Jurkat, Clone E6-1 (cell line): ENCODE measurements around the gene WDFY2.

Source experiments
- DNase-seq: peaks from one replicate; pipeline ENCODE4 v3.0.0-alpha.2; 2011; ENCODE audit warnings: low read depth, low spot score
- H3K4me3 ChIP-seq: 2 replicates; pipeline ENCODE4 v1.5.1; 2011; ENCODE audit warnings: mild to moderate bottlenecking, low read length, control low read depth, moderate library complexity

The WDFY2 gene

DNA sequence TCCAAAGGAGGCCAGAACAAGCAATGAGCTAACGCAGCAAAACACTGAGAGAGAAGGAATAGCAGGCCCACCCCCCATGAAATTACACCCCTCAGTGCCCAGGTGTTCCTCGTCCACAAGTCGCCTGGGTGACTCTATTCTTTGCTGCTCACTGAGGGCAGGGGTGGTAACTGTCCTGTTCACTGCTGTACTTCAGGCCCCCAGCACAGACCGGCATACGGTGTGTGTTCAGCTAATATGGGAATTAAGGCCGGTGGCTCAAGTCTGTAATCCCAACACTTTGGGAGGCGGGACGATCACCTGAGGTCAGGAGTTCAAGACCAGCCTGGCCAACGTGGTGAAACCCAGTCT is 187.8 kb downstream of the WDFY2 start:
- no peak overlapping the region for H3K4me3 ChIP-seq
- DNase-seq: no peak

GRCh38 chr13:51772781-51773180 is 188.5 kb downstream of the WDFY2 start:
- no peak overlapping the region for H3K4me3 ChIP-seq
- no peak for DNase-seq

GRCh38 chr13:51773515-51773914 is 189.3 kb downstream of the WDFY2 start:
- H3K4me3 ChIP-seq: no peak overlapping the region
- no peak for DNase-seq

GRCh38 chr13:51776179-51776578 is 191.9 kb downstream of the WDFY2 start:
- H3K4me3 ChIP-seq: no peak overlapping the region
- DNase-seq: no peak

GRCh38 chr13:51777921-51778320 is 193.7 kb downstream of the WDFY2 start:
- H3K4me3 ChIP-seq: no peak overlapping the region
- DNase-seq: no peak

DNA sequence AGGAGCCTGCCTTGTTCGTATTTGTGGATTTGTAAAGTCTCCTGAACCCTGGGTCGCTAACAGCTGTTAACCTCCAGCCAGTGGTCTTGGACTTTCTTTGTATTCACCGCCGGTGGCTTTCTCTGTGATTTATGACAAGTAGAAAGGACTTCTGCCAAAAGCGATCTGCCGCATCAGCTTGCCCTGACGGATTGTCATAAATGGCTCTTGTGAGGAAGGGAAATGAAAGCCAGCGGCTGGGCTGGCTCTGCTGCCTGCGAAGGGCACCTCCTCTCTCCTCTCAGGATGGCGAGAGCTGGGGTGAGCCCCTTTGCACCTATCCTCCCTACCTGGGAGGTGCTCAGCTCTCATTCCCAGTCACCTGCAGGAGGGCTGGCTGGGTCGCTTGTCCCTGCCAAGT is 194.1 kb downstream of the WDFY2 start:
- H3K4me3 ChIP-seq: no peak overlapping the region
- DNase-seq: no peak

- DNase-seq: no peak
- no peak overlapping the region for H3K4me3 ChIP-seq
Measured at GRCh38 chr13:51780099-51780498, 195.8 kb downstream of the WDFY2 start.

GRCh38 chr13:51781246-51782022 is 197.2 kb downstream of the WDFY2 start:
- DNase-seq: peak; percentile 20
- no peak overlapping the region for H3K4me3 ChIP-seq

DNA sequence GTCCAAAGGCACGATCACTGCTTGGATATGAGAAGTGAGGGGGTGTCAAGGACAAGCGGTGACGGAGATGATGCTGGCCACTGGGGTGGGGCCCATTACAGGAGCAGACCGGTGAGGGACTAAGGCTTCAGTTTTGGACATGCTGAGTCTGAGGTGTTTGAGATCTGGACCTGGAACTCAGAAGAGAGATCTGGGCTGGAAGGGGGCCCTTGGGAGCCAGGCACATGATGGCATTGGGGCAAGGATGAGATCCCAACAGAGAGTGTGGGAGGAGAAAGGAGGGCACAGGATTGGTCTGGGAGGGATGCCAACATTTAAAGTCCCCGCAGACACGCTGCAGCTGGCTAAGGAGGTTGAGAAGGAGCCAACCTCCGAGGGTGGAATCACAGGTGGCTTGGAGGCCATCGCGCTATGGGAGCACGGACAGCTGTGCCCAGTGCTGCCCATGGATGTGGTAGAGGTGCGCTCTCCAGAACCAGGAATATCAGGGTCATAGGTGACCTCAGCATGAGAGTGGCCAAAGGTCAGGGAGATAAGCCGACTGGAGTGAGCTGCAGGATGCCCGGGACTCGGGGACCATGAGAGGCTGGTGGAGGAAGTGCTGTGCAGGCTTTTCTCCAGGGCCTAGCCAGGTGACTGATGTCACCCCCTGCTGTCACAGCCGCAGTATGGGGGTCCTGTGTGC is 197.9 kb downstream of the WDFY2 start:
- DNase-seq: no peak
- no peak overlapping the region for H3K4me3 ChIP-seq

DNA sequence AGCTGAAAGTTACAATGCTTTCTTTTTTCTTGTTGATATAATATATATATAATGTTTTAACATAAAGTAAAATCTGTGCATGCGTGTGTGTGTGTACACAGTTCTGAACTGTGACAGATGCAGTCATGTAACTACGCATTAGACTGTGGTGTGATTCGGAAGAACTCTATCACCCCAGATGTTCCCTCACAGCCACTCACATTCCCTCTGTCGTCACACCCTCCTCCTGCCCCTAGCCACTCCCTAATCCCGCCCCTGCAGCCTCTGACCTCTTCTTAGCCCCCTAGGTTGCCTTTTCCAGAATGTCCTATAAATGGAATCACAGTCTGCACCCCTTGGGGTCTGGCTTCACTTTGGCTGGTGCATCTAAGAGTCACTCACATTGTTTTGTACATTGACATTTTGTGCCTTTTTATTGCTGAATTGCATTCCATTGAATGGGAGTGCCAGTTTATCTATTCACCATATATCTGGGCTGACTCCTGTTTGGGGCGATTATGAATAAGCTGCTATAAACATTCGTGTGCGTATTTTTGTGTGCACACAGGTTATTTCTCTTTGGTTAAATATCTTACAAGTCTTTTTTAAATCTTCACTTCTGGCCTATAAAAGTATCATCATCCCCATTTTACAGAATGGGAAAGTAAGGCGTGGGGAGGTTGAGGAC is 199.3 kb downstream of the WDFY2 start:
- DNase-seq: no peak
- no peak overlapping the region for H3K4me3 ChIP-seq

- no peak overlapping the region for H3K4me3 ChIP-seq
- DNase-seq: no peak
Measured at GRCh38 chr13:51784097-51784496, 199.8 kb downstream of the WDFY2 start.

DNA sequence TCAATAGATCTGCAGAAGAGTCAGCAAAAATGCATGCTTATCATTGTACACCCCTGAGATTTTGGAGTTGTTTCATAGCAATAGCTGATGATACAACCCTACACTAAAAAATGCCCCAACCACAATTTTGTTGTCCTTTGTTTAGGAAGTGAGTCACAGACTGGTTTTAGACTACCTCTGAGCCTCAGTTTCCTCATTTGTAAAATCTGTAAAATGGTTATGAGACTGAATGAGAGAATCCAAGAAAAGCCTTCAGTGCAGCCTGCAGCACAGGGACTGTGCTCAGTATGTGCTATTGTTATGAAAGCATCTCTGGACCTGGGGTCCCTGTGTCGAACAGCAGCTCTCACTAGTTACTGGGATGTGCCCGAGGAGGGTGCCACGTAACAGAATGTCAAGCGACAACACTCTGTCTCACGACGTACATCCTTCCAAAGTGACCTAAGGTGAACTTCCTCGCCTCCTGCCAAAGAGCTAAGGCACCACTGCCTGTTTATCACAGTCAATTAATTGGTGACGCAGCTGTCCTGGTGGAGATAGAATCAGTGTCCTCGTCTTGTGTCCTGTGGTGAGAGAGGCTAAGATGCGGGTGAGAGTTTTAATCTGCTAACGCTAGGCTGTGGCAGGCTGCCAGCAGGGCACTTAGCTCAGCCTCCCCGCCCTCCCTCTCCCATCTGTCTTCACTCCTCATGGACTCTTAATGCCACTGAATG is 201.6 kb downstream of the WDFY2 start:
- DNase-seq: peak; percentile 39
- H3K4me3 ChIP-seq: no peak overlapping the region

GRCh38 chr13:51786425-51787265 is 202.4 kb downstream of the WDFY2 start:
- no peak overlapping the region for H3K4me3 ChIP-seq
- no peak for DNase-seq

DNA sequence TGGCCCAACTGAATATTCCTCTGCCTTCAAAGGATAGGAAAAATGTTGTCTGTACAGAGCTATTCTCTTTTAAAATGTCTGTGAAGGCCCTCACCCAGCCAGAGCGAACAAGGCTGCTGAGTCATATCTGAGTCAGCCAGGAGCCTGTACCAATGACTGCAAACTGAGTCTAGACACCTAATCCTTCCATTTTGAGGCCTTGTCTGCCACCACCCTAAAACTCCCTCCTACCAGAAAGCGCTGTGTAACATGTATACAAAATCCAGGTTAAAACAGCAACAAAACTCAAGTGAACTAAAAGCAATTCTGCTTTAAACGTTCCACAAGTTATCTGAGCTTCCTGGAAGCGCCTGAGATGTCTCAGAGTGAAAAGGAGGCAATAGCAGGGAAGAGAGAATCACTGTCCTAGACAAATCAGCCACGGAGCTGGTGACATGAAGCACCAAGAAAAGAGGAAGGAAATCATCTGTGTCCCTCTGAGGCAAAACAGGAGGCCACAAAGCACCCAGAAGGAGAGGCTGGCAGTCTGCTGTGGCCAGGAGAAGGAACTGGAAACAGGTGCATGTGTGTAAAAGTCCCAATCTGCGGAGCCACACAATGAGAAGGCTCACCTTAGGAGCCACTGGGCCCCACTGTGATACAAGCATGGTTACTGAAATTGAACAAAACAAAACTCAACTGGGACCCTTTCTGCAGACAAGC is 209.5 kb downstream of the WDFY2 start:
- DNase-seq: no peak
- H3K4me3 ChIP-seq: no peak overlapping the region

GRCh38 chr13:51794964-51795363 is 210.7 kb downstream of the WDFY2 start:
- H3K4me3 ChIP-seq: no peak overlapping the region
- no peak for DNase-seq

- no peak overlapping the region for H3K4me3 ChIP-seq
- no peak for DNase-seq
Measured at GRCh38 chr13:51795419-51795818, 211.2 kb downstream of the WDFY2 start.

- H3K4me3 ChIP-seq: no peak overlapping the region
- no peak for DNase-seq
Measured at GRCh38 chr13:51796546-51796945, 212.3 kb downstream of the WDFY2 start.
